H54 (cell line): Measurements from ENCODE around the gene PTPRG.

Experiments
- DNase-seq: peaks from one replicate; pipeline ENCODE4 v3.0.0; 2011; ENCODE audit warnings: low spot score, mixed read lengths; ENCODE audit not compliant: insufficient read length
- FAIRE-seq: peaks from 3 replicates; lab custom pipeline; 2011; peaks lifted over from hg19 to GRCh38; lab: Jason Lieb, UNC
- POLR2A ChIP-seq: IDR thresholded peaks from 2 replicates; pipeline ENCODE4 v1.6.1; 2011; ENCODE audit warnings: low read depth, mild to moderate bottlenecking, low read length

PTPRG gene

DNA sequence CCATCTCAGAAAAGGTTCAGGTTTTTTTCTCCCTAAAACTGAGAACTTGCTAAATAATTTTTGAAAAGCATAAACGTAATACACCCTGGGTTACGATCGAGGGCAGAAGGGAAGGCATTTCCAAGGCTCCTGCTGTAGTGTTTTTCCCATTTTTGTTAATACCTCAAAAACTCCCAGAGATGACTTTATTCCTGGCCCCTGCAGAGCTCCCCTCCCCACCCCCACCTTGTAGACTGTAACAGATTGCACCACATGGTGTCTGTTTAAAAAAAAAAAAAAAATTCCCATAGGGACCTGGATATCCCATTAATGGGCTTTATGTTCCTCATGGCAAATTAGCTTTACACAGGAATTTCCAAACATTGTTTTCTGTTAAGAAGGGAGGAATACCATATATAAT, 773.8 kb downstream of the PTPRG start:
- TF ChIP-seq POLR2A, result no peak
- DNase-seq (no peak), FAIRE-seq (no peak)

- no peak for DNase-seq
- no peak for FAIRE-seq
- TF ChIP-seq POLR2A, result no peak
These were observed 782.4 kb downstream of the PTPRG start for GRCh38 chr3:62343755-62344154.
